ENCODE measurements around the gene CD151.

DNA sequence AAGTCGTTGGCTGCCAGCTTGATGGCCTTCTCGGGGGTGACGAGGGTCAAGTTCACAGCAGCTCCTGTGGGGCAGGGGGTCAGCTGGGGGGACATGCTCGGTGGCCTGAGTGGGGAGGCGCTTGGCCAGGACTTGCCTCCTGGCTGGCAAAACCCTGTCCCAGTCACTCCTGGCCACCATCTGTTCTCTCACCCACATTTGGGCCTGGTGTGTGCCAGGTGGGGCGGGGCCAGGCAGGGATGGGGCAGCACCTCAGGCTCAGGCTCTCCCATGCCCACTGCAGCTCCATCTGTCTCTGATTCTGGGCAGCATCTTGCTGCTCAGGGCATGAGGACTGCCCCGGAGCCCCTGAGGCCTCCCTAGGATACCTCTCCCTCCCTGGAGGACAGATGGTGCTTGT, 39.2 kb upstream of the CD151 start:
- TF ChIP-seq SUZ12 (IDR thresholded peaks at IDR 0.05; ENCODE audit: extremely low read depth, insufficient read depth, insufficient read length) (no peak), YY1 (IDR thresholded peaks at IDR 0.05; ENCODE audit: insufficient read depth, insufficient read length) (no peak), ZNF274 (IDR thresholded peaks at IDR 0.05; ENCODE audit: low read depth, low read length) (no peak)

Data from NT2/D1 (cell line).